GM19193 (cell line): ENCODE results near the gene EWSR1.

Experiments
- POLR2A ChIP-seq: IDR thresholded peaks from 4 replicates; pipeline ENCODE4 v1.6.1; 2011; ENCODE audit not compliant: insufficient read depth, insufficient read length; ENCODE audit errors: extremely low read depth

The EWSR1 gene

GRCh38 chr22:29306835-29307595, 38.9 kb downstream of the EWSR1 start:
- no peak for TF ChIP-seq POLR2A

GRCh38 chr22:29307596-29308147, 39.6 kb downstream of the EWSR1 start:
- no peak for TF ChIP-seq POLR2A

- no peak for TF ChIP-seq POLR2A
Observed at GRCh38 chr22:29308148-29308790, 40.2 kb downstream of the EWSR1 start.

- TF ChIP-seq POLR2A = no peak
Observed at GRCh38 chr22:29308791-29309262, 40.8 kb downstream of the EWSR1 start.

- TF ChIP-seq POLR2A = no peak
Observed at GRCh38 chr22:29309332-29310064, 41.4 kb downstream of the EWSR1 start.

GRCh38 chr22:29310065-29310862, 42.2 kb downstream of the EWSR1 start:
- TF ChIP-seq POLR2A = no peak

GRCh38 chr22:29310863-29311339, 42.8 kb downstream of the EWSR1 start:
- no peak for TF ChIP-seq POLR2A

GRCh38 chr22:29311464-29312217, 43.6 kb downstream of the EWSR1 start:
- no peak for TF ChIP-seq POLR2A

- no peak for TF ChIP-seq POLR2A
Observed at GRCh38 chr22:29312218-29313125, 44.4 kb downstream of the EWSR1 start.

GRCh38 chr22:29313126-29313575, 45.1 kb downstream of the EWSR1 start:
- TF ChIP-seq POLR2A = no peak

GRCh38 chr22:29313576-29314466, 45.8 kb downstream of the EWSR1 start:
- TF ChIP-seq POLR2A = no peak
